NCI-H2196 treated with DMSO at 0.1 percent for 48 hours (cell line): ENCODE data around the gene FOXE3.
A peak's percentile ranks its signal among the peaks of the same experiment; 100 is the strongest.

ENCODE experiments used
- DNase-seq: peaks from one replicate; lab custom pipeline; 2025; ENCODE audit not compliant: unreplicated experiment; lab: John Stamatoyannopoulos, UW

The FOXE3 gene

GRCh38 chr1:47434051-47434842 lies 18.2 kb downstream of the FOXE3 start:
- DNase-seq, result no peak

- DNase-seq, result no peak
Measured at GRCh38 chr1:47435506-47436303, 19.6 kb downstream of the FOXE3 start.

GRCh38 chr1:47436304-47436978 lies 20.4 kb downstream of the FOXE3 start:
- DNase-seq, result peak; percentile 43

GRCh38 chr1:47436979-47437446 lies 20.9 kb downstream of the FOXE3 start:
- no peak for DNase-seq

GRCh38 chr1:47437447-47438164 lies 21.5 kb downstream of the FOXE3 start, which contains the start of gene FOXD2:
Gene FOXD2 (plus strand): TSS chr1:47438044. CDS start chr1:47438136, 92 bp downstream.
- peak; percentile 68 for DNase-seq

- DNase-seq, result no peak
Measured at GRCh38 chr1:47438165-47439016, 22.3 kb downstream of the FOXE3 start.

GRCh38 chr1:47439017-47439818 lies 23.1 kb downstream of the FOXE3 start:
- DNase-seq, result no peak

- DNase-seq, result no peak
Measured at GRCh38 chr1:47439819-47440598, 23.9 kb downstream of the FOXE3 start.

GRCh38 chr1:47440599-47441081 lies 24.6 kb downstream of the FOXE3 start:
- DNase-seq, result no peak

- no peak for DNase-seq
Measured at GRCh38 chr1:47441450-47442106, 25.5 kb downstream of the FOXE3 start.

GRCh38 chr1:47442202-47442601 lies 26.1 kb downstream of the FOXE3 start:
- no peak for DNase-seq

GRCh38 chr1:47442842-47443529 lies 26.9 kb downstream of the FOXE3 start:
- no peak for DNase-seq

GRCh38 chr1:47443530-47444296 lies 27.6 kb downstream of the FOXE3 start:
- no peak for DNase-seq

GRCh38 chr1:47444297-47444561 lies 28.1 kb downstream of the FOXE3 start:
- no peak for DNase-seq

- no peak for DNase-seq
Measured at GRCh38 chr1:47444562-47445465, 28.7 kb downstream of the FOXE3 start.
